HFF-Myc (cell line): ENCODE results near the gene RUNX1.

Source experiments
- DNase-seq: peaks from one replicate; pipeline ENCODE4 v3.0.0-alpha.2; 2011; ENCODE audit warnings: low read depth; ENCODE audit errors: extremely low read depth
- H3K4me3 ChIP-seq: replicated peaks from 2 replicates; pipeline ENCODE4 v1.5.1; 2011; ENCODE audit warnings: low read depth, mild to moderate bottlenecking, control low read depth, low read length
- CTCF ChIP-seq: IDR thresholded peaks from 2 replicates; pipeline ENCODE4 v1.5.1; 2012; ENCODE audit warnings: mild to moderate bottlenecking, low read depth, low read length, control low read depth; ENCODE audit errors: missing control alignments

RUNX1 gene

GRCh38 chr21:35090403-35090802 is 41.3 kb upstream of the RUNX1 start:
- DNase-seq = no peak
- H3K4me3 ChIP-seq = no peak overlapping the region
- no peak for TF ChIP-seq CTCF

GRCh38 chr21:35088319-35088771 is 39.2 kb upstream of the RUNX1 start:
- no peak overlapping the region for H3K4me3 ChIP-seq
- no peak for DNase-seq
- no peak for TF ChIP-seq CTCF

GRCh38 chr21:35086357-35086756 is 37.3 kb upstream of the RUNX1 start:
- no peak for TF ChIP-seq CTCF
- no peak overlapping the region for H3K4me3 ChIP-seq
- no peak for DNase-seq

GRCh38 chr21:35084869-35085268 is 35.8 kb upstream of the RUNX1 start:
- H3K4me3 ChIP-seq = no peak overlapping the region
- TF ChIP-seq CTCF = no peak
- peak; percentile 71 for DNase-seq

GRCh38 chr21:35083246-35083645 is 34.1 kb upstream of the RUNX1 start:
- TF ChIP-seq CTCF = no peak
- no peak overlapping the region for H3K4me3 ChIP-seq
- no peak for DNase-seq

GRCh38 chr21:35081861-35082260 is 32.8 kb upstream of the RUNX1 start:
- TF ChIP-seq CTCF = no peak
- no peak overlapping the region for H3K4me3 ChIP-seq
- DNase-seq = peak; percentile 47

GRCh38 chr21:35079181-35079580 is 30.1 kb upstream of the RUNX1 start:
- no peak for TF ChIP-seq CTCF
- H3K4me3 ChIP-seq = no peak overlapping the region
- DNase-seq = no peak
